K562 (cell line): ENCODE results near the gene NTSR1. TPM values are rescaled to one million over a fixed set of nuclear protein-coding genes. Genes with fewer than 3 reads are reported as not detected.
A peak's percentile ranks its signal among the peaks of the same experiment; 100 is the strongest.

Experiments used
- ATAC-seq: fragments of 200-7000 bp; cut with Tn5 transposase; 3 replicates; pipeline ENCODE4 v1.9.1; 2020; ENCODE audit warnings: moderate library complexity
- BruUV-seq: library from RNA; stranded (reverse); fragments of 400-500 nt; replicated peaks from 2 replicates; lab custom pipeline; 2021; lab: Mats Ljungman, UMichigan
- CTCF ChIA-PET: fragments of 300-600 bp; formaldehyde crosslinking; extraction: SDS; loops from one replicate; lab custom pipeline; 2021; ENCODE audit warnings: low intra/inter-chr PET ratio; lab: Yijun Ruan, JAX
- POLR2A ChIA-PET: fragments of 300-600, 350-650 bp; sonication (Branson Sonifier 250); formaldehyde crosslinking; extraction: SDS; loops from one replicate; lab custom pipeline; 2021; ENCODE audit warnings: antibody characterized with exemption, inconsistent platforms; lab: Yijun Ruan, JAX
- DNase-seq, 4 experiments: peaks; one replicate each; pipeline versions ENCODE4 v3.0.0 to v3.0.0-alpha.2; 2011 to 2018; ENCODE audit warnings: low spot score in 3 of 4, mixed read lengths in 3 of 4; ENCODE audit errors: extremely low read depth in 1 of 4
- FAIRE-seq: peaks from 2 replicates; lab custom pipeline; 2011; peaks lifted over from hg19 to GRCh38; lab: Jason Lieb, UNC
- H2AFZ ChIP-seq: 2 replicates; pipeline ENCODE4 v1.6.0; 2011; ENCODE audit warnings: low read depth, low read length, control low read depth, inconsistent platforms
- H3K27ac ChIP-seq: fragments of 200-600 bp; 3 replicates; pipeline ENCODE4 v1.8.0; 2011; ENCODE audit warnings: low read depth, mild to moderate bottlenecking, control low read depth, inconsistent platforms, low read length, moderate library complexity, mixed read lengths; ENCODE audit errors: extremely low read depth
- H3K27me3 ChIP-seq, 2 experiments: fragments of 300-600 bp in 1 of 2; 2 replicates in 1 of 2; 3 replicates in 1 of 2; pipeline versions ENCODE4 v1.6.0 to v1.8.0; 2011; ENCODE audit warnings: inconsistent platforms in 2 of 2, low read length in 2 of 2, mild to moderate bottlenecking in 1 of 2, mixed read lengths in 1 of 2, moderate library complexity in 1 of 2; ENCODE audit not compliant: control insufficient read depth in 2 of 2, insufficient read depth in 2 of 2
- H3K36me3 ChIP-seq: fragments of 300-600 bp; 3 replicates; pipeline ENCODE4 v1.8.0; 2011; ENCODE audit warnings: mild to moderate bottlenecking, low read length, inconsistent platforms; ENCODE audit not compliant: control insufficient read depth, insufficient read depth
- H3K4me1 ChIP-seq, 2 experiments: fragments of 200-600 bp in 1 of 2; replicated peaks in 1 of 2; 2 replicates in 1 of 2; 3 replicates in 1 of 2; pipeline versions ENCODE4 v1.5.1 to v1.8.0; 2011; ENCODE audit warnings: inconsistent platforms in 2 of 2, low read length in 2 of 2, mild to moderate bottlenecking in 1 of 2, mixed read lengths in 1 of 2, moderate library complexity in 1 of 2; ENCODE audit not compliant: control insufficient read depth in 2 of 2, insufficient read depth in 2 of 2
- H3K4me2 ChIP-seq: 2 replicates; pipeline ENCODE4 v1.6.1; 2011; ENCODE audit warnings: low read length, control low read depth, inconsistent platforms, mixed read lengths; ENCODE audit not compliant: insufficient read depth
- H3K4me3 ChIP-seq: fragments of 200-600 bp; sonication (generic), shearing (Covaris generic); 2 replicates; pipeline ENCODE4 v1.5.1; 2016; ENCODE audit warnings: control low read depth, inconsistent platforms
- H3K79me2 ChIP-seq: fragments of 200-600 bp; 3 replicates; pipeline ENCODE4 v1.8.0; 2011; ENCODE audit warnings: low read length, inconsistent platforms; ENCODE audit not compliant: control insufficient read depth, insufficient read depth
- H3K9ac ChIP-seq, 2 experiments: 2 replicates each; pipeline versions ENCODE4 v1.6.0 to v1.6.1; 2011; ENCODE audit warnings: low read depth in 2 of 2, low read length in 2 of 2, control low read depth in 1 of 2, inconsistent platforms in 1 of 2, mild to moderate bottlenecking in 1 of 2, mixed read lengths in 1 of 2; ENCODE audit not compliant: insufficient read depth in 1 of 2
- H3K9me1 ChIP-seq: one replicate; pipeline ENCODE4 v1.6.0; 2011; ENCODE audit warnings: inconsistent platforms, mild to moderate bottlenecking, low read length, moderate library complexity; ENCODE audit not compliant: control insufficient read depth, insufficient read depth
- H3K9me3 ChIP-seq: replicated peaks from 2 replicates; pipeline ENCODE4 v1.5.1; 2011; ENCODE audit warnings: low read depth, low read length, inconsistent platforms; ENCODE audit not compliant: control insufficient read depth, insufficient read depth
- H4K20me1 ChIP-seq: replicated peaks from 2 replicates; pipeline ENCODE4 v1.6.1; 2011; ENCODE audit warnings: low read length, inconsistent platforms, mixed read lengths; ENCODE audit not compliant: control insufficient read depth, insufficient read depth
- CXXC5 ChIP-seq: fragments of 250-450 bp; sonication (Bioruptor Pico); IDR thresholded peaks from 2 replicates; pipeline ENCODE4 v1.8.0; 2022; ENCODE audit warnings: inconsistent platforms, mild to moderate bottlenecking, moderate library complexity
- E2F6 ChIP-seq, 2 experiments: IDR thresholded peaks; 2 replicates each; pipeline ENCODE4 v1.6.1; 2011; ENCODE audit warnings: borderline replicate concordance in 1 of 2, control low read depth in 1 of 2, low read depth in 1 of 2, low read length in 1 of 2, mild to moderate bottlenecking in 1 of 2, mixed read lengths in 1 of 2, moderate library complexity in 1 of 2; ENCODE audit not compliant: insufficient read depth in 1 of 2, insufficient read length in 1 of 2, poor library complexity in 1 of 2, severe bottlenecking in 1 of 2; ENCODE audit errors: extremely low read depth in 1 of 2
- NCOA4 ChIP-seq: fragments of 450-650 bp; IDR thresholded peaks from 2 replicates; pipeline ENCODE4 v1.6.1; 2018; ENCODE audit warnings: mild to moderate bottlenecking; ENCODE audit not compliant: partially characterized antibody
- PKNOX1 ChIP-seq: fragments of 450-650 bp; IDR thresholded peaks from 2 replicates; pipeline ENCODE4 v1.6.1; 2016
- POLR2G ChIP-seq: fragments of 200-400 bp; formaldehyde crosslinking; IDR thresholded peaks from 2 replicates; pipeline ENCODE4 v1.6.1; 2017; ENCODE audit warnings: low read depth, mild to moderate bottlenecking, antibody characterized with exemption, low read length, moderate library complexity
- PYGO2 ChIP-seq: fragments of 450-650 bp; IDR thresholded peaks from 2 replicates; pipeline ENCODE4 v1.6.1; 2016; ENCODE audit warnings: mild to moderate bottlenecking, missing genetic modification characterization, moderate library complexity, missing compliant biosample characterization
- RERE ChIP-seq: sonication (generic); formaldehyde crosslinking; IDR thresholded peaks from 2 replicates; pipeline ENCODE4 v1.8.0; 2023; ENCODE audit warnings: missing genetic modification reagents, mild to moderate bottlenecking, borderline replicate concordance
- SPI1 ChIP-seq: IDR thresholded peaks from 2 replicates; pipeline ENCODE4 v1.6.1; 2011; ENCODE audit warnings: low read depth, low read length, control low read depth, borderline replicate concordance
- SREBF2 ChIP-seq: sonication (generic); formaldehyde crosslinking; IDR thresholded peaks from 2 replicates; pipeline ENCODE4 v1.4.0; 2020; ENCODE audit warnings: mild to moderate bottlenecking, missing genetic modification reagents
- ZFP30 ChIP-seq: fragments of 250-450 bp; sonication (Bioruptor Pico); IDR thresholded peaks from 2 replicates; pipeline ENCODE4 v1.8.0; 2022; ENCODE audit warnings: moderate library complexity, mild to moderate bottlenecking, inconsistent platforms, borderline replicate concordance
- ZNF217 ChIP-seq: sonication (generic); formaldehyde crosslinking; IDR thresholded peaks from 2 replicates; pipeline ENCODE4 v1.8.0; 2022; ENCODE audit warnings: mild to moderate bottlenecking, missing genetic modification reagents
- WGBS: fragments of 100-300 bp; shearing (Covaris generic); methylation state at CpG from one replicate; pipeline ENCODE4 v1.1.6; 2016; ENCODE audit warnings: low coverage, mixed read lengths; ENCODE audit not compliant: insufficient coverage; ENCODE audit errors: missing lambda C conversion rate; 5-methylcytosine and 5-hydroxymethylcytosine counted together
- in situ Hi-C: fragments of 300-500 bp; cut with MboI; formaldehyde crosslinking; loops from 4 replicates; pipeline ENCODE4 v1.15.0; 2018; ENCODE audit warnings: inconsistent platforms, mixed read lengths
- intact Hi-C: fragments of 100-400 bp; cut with micrococcal nuclease; formaldehyde crosslinking; loops from 2 replicates; pipeline ENCODE4 v1.14.2; 2022
- polyA plus RNA-seq, 8 experiments: library from polyadenylated mRNA; depleted of rRNA in 4 of 8; stranded (reverse) in 5 of 8; unstranded in 3 of 8; fragments of >200 nt; fragmentation: Nextera tagmentation in 2 of 8; fragmentation: Illumina TruSeq in 1 of 8; extraction: Ambion mirVana in 2 of 8; extraction: Trizol in 1 of 8; gene quantifications; 2 replicates each; pipeline versions ENCODE4 v1.2.1 to v1.2.3, GENCODE V29; 2011 to 2014; ENCODE audit warnings: inconsistent platforms in 1 of 8, missing spikeins in 1 of 8
- total RNA-seq, 7 experiments: library from RNA; depleted of rRNA in 6 of 7; stranded (reverse); fragments of >200 nt in 6 of 7; fragmentation: Illumina TruSeq in 2 of 7; extraction: Trizol in 2 of 7; gene quantifications; 2 replicates each; pipeline versions ENCODE4 v1.2.1 to v1.2.3, GENCODE V29; 2011 to 2021; ENCODE audit warnings: low replicate concordance in 1 of 7

NTSR1 gene
- total and polyA plus RNA-seq, 9 of the 15 experiments (the other 6 are each of a cell fraction or from before 2014, with no cell fraction given) = 0.04 to 0.40 (median 0.13) TPM; not detected in 3

- TF ChIP-seq PKNOX1 = peak; percentile 54; the same call in 1 of the 2 replicates
Measured at GRCh38 chr20:62751551-62752150, 43.0 kb downstream of the NTSR1 start (continued).

- no peak overlapping the region for H3K27ac ChIP-seq
- H3K36me3 ChIP-seq = no peaks in the 10 kb centered on the region
- peak overlapping the region; percentile 83 for H2AFZ ChIP-seq
- peaks cover 6 to 30% of the 10 kb centered on the region in 2 experiments; a peak in 4 of 5 replicates for H3K4me1 ChIP-seq
- no peak overlapping the region for H3K4me3 ChIP-seq
- H4K20me1 ChIP-seq = no peaks in the 10 kb centered on the region
- peaks cover 3% of the 10 kb centered on the region for H3K9me1 ChIP-seq
- ATAC-seq = peak; percentile 67
- peaks cover 14 to 15% of the 10 kb centered on the region in 2 experiments; a peak in 4 of 5 replicates for H3K27me3 ChIP-seq
- H3K79me2 ChIP-seq = no peaks in the 10 kb centered on the region
- no TSS peak for BruUV-seq
- DNase-seq = peak in 2 of 4 experiments; percentile 56 to 63
- intact Hi-C loops (no loop called here), in situ Hi-C loops (no loop called here)
- CTCF ChIA-PET = no interaction called here
- POLR2A ChIA-PET = interaction anchor here (0.6 kb wide), 1 partner anchor 9 kb away, joined by 4 read pairs; no protein-coding TSS in a partner anchor
- H3K4me2 ChIP-seq = peak overlapping the region; percentile 46; the same call in 1 of the 2 replicates
- no peak for FAIRE-seq
- H3K9ac ChIP-seq = peak overlapping the region in 1 of 2 experiments; percentile 82; a peak in 1 of 4 replicates
- no peaks in the 10 kb centered on the region for H3K9me3 ChIP-seq
- WGBS = 18% methylated on average over 18 of the region's 22 CpGs
- TF ChIP-seq PYGO2 (tag) (no peak), POLR2G (peak; percentile 10; the same call in 1 of the 2 replicates), CXXC5 (CRISPR knock-in tag) (no peak), ZFP30 (CRISPR knock-in tag) (no peak), NCOA4 (no peak), SREBF2 (CRISPR knock-in tag) (no peak), SPI1 (peak; percentile 26; the same call in 1 of the 2 replicates), E2F6 (IDR thresholded peaks at IDR 0.05; ENCODE audit: borderline replicate concordance in 1 of 2, extremely low read depth in 1 of 2, insufficient read depth in 1 of 2, insufficient read length in 1 of 2, low read depth in 1 of 2, low read length in 1 of 2, poor library complexity in 1 of 2, severe bottlenecking in 1 of 2) (peak in 1 of 2 experiments; percentile 73), ZNF217 (CRISPR knock-in tag) (no peak), RERE (CRISPR knock-in tag) (no peak)
Measured at GRCh38 chr20:62752181-62752670, 43.6 kb downstream of the NTSR1 start.
